Cortex of kidney (tissue), 1 donor: ENCODE measurements around the gene RAPGEF1.

Source experiments
- DNase-seq: peaks from one replicate; lab custom pipeline; 2025; lab: John Stamatoyannopoulos, UW

The RAPGEF1 gene

GRCh38 chr9:131747352-131747751, 7.5 kb upstream of the RAPGEF1 start:
- no peak for DNase-seq

GRCh38 chr9:131745610-131746009, 5.7 kb upstream of the RAPGEF1 start:
- DNase-seq = no peak

- DNase-seq = no peak
Observed at GRCh38 chr9:131744720-131745201, 4.9 kb upstream of the RAPGEF1 start.

- DNase-seq = no peak
Observed at GRCh38 chr9:131744171-131744719, 4.4 kb upstream of the RAPGEF1 start.

- no peak for DNase-seq
Observed at GRCh38 chr9:131743501-131743900, 3.6 kb upstream of the RAPGEF1 start.

GRCh38 chr9:131743096-131743495, 3.2 kb upstream of the RAPGEF1 start:
- no peak for DNase-seq

- no peak for DNase-seq
Observed at GRCh38 chr9:131740898-131741297, 1.0 kb upstream of the RAPGEF1 start.

- no peak for DNase-seq
Observed at GRCh38 chr9:131739133-131739958, 530 bp downstream of the RAPGEF1 start.

- DNase-seq = no peak
Observed at GRCh38 chr9:131738293-131739132, 1.4 kb downstream of the RAPGEF1 start.

- no peak for DNase-seq
Observed at GRCh38 chr9:131737426-131737825, 2.5 kb downstream of the RAPGEF1 start.

- no peak for DNase-seq
Observed at GRCh38 chr9:131736431-131736830, 3.4 kb downstream of the RAPGEF1 start.

GRCh38 chr9:131735238-131736128, 4.4 kb downstream of the RAPGEF1 start:
- DNase-seq = no peak

- no peak for DNase-seq
Observed at GRCh38 chr9:131734781-131735180, 5.1 kb downstream of the RAPGEF1 start.

- no peak for DNase-seq
Observed at GRCh38 chr9:131734165-131734610, 5.7 kb downstream of the RAPGEF1 start.

- no peak for DNase-seq
Observed at GRCh38 chr9:131733541-131734061, 6.3 kb downstream of the RAPGEF1 start.

GRCh38 chr9:131732636-131733289, 7.1 kb downstream of the RAPGEF1 start:
- DNase-seq = no peak

GRCh38 chr9:131732061-131732526, 7.8 kb downstream of the RAPGEF1 start:
- no peak for DNase-seq

GRCh38 chr9:131731644-131732043, 8.2 kb downstream of the RAPGEF1 start:
- DNase-seq = no peak

- no peak for DNase-seq
Observed at GRCh38 chr9:131731237-131731636, 8.6 kb downstream of the RAPGEF1 start.

GRCh38 chr9:131728961-131729360, 10.9 kb downstream of the RAPGEF1 start:
- DNase-seq = no peak

GRCh38 chr9:131728546-131728910, 11.3 kb downstream of the RAPGEF1 start:
- DNase-seq = no peak
